HG03139 (cell line): ENCODE data around the gene SLC66A2.
"Not testable (repeated sequence)": the region's sequence is repeated elsewhere in the genome, so short reads cannot be mapped to it uniquely, and the experiment has no call there.

Source experiments
- ATAC-seq: cut with Tn5 transposase; IDR thresholded peaks from one replicate; pipeline ENCODE4 v1.9.1; 2021; ENCODE audit not compliant: unreplicated experiment

Gene SLC66A2

GRCh38 chr18:79883461-79884293 is 67.8 kb downstream of the SLC66A2 start:
- no peak for ATAC-seq

- no peak for ATAC-seq
Measured at GRCh38 chr18:79882522-79883241, 68.8 kb downstream of the SLC66A2 start.

DNA sequence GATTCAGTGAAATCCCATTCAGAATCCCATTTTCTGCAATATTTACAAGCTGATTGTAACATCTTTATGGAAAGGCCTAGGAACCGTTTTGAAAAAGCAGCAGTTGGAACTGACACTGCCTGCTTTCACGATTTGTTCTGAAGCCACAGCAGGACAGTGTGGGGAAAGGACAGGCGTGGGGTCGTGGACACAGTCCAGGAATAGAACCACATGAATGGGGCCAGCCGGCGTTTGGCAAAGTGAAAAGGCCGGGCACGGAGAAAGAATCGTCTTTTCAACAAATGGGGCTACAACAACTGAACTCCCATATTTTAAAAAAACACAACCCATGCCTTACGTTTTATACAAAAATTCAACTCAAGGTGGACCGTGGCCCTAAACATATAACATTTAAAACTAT is 69.8 kb downstream of the SLC66A2 start:
- no peak for ATAC-seq

DNA sequence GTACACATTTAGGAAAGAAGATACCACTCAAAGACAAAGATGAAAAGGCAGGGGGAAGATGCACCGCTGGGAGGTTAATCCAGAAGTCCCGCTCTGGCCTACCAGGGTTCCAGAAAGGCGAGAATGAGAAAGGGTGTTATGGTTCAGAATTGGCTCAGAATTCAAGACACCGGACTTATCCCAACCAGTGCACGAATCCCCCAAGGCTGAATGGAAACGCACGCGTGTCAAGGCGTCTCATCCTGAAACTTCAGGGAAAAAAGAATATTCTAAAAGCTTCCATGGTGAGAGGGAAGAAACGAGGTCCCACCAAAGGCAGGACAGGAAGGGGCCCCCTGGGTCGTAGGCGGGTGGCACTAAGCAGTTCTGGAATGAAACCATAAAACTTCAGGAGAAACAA is 71.9 kb downstream of the SLC66A2 start:
- no peak for ATAC-seq

GRCh38 chr18:79878741-79879378 is 72.6 kb downstream of the SLC66A2 start:
- ATAC-seq = no peak

DNA sequence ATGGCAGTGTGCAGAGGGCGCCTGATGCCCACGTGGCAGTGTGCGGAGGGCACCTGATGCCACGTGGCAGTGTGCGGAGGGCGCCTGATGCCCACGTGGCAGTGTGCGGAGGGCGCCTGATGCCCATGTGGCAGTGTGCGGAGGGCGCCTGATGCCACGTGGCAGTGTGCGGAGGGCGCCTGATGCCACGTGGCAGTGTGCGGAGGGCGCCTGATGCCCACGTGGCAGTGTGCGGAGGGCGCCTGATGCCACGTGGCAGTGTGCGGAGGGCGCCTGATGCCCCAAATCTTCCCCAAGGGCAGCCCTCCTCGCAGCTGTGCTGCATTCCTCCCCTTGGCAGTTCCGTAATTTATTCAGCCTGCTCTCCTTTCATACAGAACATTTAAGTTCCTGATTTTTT is 73.2 kb downstream of the SLC66A2 start:
- ATAC-seq = not testable (repeated sequence)

DNA sequence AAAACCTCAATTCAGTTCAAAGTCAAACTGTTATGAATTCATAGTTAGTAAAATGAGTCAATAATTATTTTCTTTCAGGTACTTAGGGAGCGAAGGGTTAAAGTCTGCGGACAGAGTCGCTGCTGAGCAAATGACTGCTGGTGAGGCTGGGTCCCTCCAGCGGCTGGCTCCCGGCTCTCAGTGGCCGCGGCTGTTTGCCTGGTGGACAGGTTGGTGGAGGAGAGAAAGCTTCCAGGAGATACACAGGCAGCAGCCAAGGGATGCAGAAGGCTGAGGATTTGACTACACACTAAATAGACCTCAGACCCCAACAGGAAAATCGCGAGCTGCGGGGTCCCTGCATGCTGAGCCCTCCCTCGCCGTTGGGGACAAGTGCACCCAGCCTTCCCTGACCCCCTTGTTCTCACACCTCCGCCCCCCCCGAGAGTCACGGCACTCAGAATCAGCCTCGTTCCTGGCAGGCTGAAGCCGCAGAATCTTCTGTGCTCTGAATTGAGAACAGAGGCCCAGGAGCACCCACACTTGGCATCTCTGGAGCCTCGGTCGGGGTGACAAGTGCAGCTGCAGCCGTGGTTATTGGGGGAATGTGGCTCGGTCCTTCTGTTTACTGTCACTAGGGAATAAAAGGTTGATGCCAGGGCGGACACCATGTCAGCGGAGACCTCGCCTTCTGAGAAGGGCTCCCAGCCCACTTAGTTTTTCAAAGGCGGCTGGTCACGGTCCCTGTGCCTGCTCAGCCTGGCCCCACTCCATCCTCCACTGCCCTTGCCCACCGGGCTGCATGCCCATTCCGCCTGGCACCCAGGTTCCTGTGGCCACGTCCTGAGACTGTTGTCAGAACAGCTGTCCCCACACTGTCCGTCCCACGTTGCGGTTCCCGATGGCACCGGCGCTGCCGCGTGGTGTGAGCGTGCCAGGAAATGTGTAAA is 74.0 kb downstream of the SLC66A2 start:
- ATAC-seq = no peak

- ATAC-seq = no peak
Measured at GRCh38 chr18:79876497-79876896, 75.0 kb downstream of the SLC66A2 start.

- ATAC-seq = no peak
Measured at GRCh38 chr18:79875931-79876461, 75.5 kb downstream of the SLC66A2 start.

GRCh38 chr18:79875531-79875919 is 75.9 kb downstream of the SLC66A2 start:
- no peak for ATAC-seq

GRCh38 chr18:79874553-79875530 is 76.6 kb downstream of the SLC66A2 start:
- no peak for ATAC-seq

- ATAC-seq = no peak
Measured at GRCh38 chr18:79873449-79874110, 77.9 kb downstream of the SLC66A2 start.

- no peak for ATAC-seq
Measured at GRCh38 chr18:79872527-79873444, 78.7 kb downstream of the SLC66A2 start.

DNA sequence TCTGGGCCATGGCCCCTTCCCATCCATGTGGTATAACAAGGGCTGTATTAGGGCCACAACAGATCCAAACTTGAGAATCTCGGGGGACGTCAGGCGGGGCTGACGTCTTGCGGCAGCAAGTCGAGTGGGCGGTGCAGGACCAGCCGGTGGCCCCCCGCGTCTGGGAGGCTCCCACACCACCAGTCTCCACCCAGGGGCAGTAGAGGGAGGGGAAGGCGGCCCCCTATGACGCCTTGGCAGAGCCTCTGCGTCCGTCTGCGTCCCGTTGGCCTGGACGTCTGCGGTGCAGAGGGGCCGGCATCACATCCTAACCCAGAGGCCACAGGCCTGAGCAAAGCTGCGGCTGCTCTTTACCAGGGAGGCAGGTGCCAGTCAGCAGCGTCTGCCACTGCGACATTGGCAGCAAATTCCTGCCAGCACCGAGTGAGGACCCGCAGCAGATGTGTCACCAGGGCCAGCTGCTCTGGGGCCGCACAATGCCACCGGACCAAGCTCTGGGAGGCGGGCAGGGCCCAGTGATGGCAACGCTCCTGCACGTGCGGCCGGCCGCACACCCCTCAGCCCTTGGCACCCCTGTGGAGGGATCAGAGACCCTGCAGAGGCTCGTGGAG is 79.9 kb downstream of the SLC66A2 start:
- no peak for ATAC-seq

DNA sequence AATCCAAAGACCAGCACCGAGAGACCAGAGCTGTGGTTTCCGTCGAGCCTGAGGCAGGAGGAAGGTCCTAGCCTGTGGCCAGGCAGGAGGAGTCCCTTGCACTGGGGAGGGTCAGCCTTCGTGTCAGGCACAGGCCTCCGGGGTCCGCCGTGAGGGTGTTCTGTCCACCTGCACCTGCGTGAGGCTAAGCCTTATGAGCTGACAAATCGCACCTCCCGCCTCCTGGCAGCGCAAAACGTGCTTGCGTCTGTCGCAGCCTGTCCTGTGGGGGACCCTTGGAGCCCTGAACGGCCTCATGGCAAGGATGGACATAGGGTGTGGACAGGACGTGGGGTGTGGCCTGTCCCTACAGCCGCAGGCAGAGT is 80.4 kb downstream of the SLC66A2 start:
- no peak for ATAC-seq

GRCh38 chr18:79870301-79871025 is 81.0 kb downstream of the SLC66A2 start:
- no peak for ATAC-seq
